ENCODE data around the gene ZNF431.
A peak's percentile ranks its signal among the peaks of the same experiment; 100 is the strongest.
"Not testable (repeated sequence)": the region's sequence is repeated elsewhere in the genome, so short reads cannot be mapped to it uniquely, and the experiment has no call there.

The ZNF431 gene

GRCh38 chr19:21128901-21129698, 12.7 kb upstream of the ZNF431 start:
- no peak for TF ChIP-seq CTCF (IDR thresholded peaks at IDR 0.05; ENCODE audit: insufficient read depth, low read depth, low read length, missing control alignments)
- no peak overlapping the region for H3K4me3 ChIP-seq (ENCODE audit: low read length)
- no peak for DNase-seq (ENCODE audit: low read depth)

- peak; percentile 75 for DNase-seq (ENCODE audit: low read depth)
- H3K4me3 ChIP-seq (ENCODE audit: low read length): no peak overlapping the region
- no peak for TF ChIP-seq CTCF (IDR thresholded peaks at IDR 0.05; ENCODE audit: insufficient read depth, low read depth, low read length, missing control alignments)
Observed at GRCh38 chr19:21130097-21130775, 11.6 kb upstream of the ZNF431 start.

- TF ChIP-seq CTCF (IDR thresholded peaks at IDR 0.05; ENCODE audit: insufficient read depth, low read depth, low read length, missing control alignments): no peak
- peak; percentile 35 for DNase-seq (ENCODE audit: low read depth)
- H3K4me3 ChIP-seq (ENCODE audit: low read length): no peak overlapping the region
Observed at GRCh38 chr19:21133633-21134032, 8.2 kb upstream of the ZNF431 start.

GRCh38 chr19:21134934-21135366, 6.9 kb upstream of the ZNF431 start:
- TF ChIP-seq CTCF (IDR thresholded peaks at IDR 0.05; ENCODE audit: insufficient read depth, low read depth, low read length, missing control alignments): no peak
- DNase-seq (ENCODE audit: low read depth): no peak
- H3K4me3 ChIP-seq (ENCODE audit: low read length): no peak overlapping the region

- no peak for TF ChIP-seq CTCF (IDR thresholded peaks at IDR 0.05; ENCODE audit: insufficient read depth, low read depth, low read length, missing control alignments)
- no peak for DNase-seq (ENCODE audit: low read depth)
- no peak overlapping the region for H3K4me3 ChIP-seq (ENCODE audit: low read length)
Observed at GRCh38 chr19:21135433-21135832, 6.4 kb upstream of the ZNF431 start.

GRCh38 chr19:21138130-21138529, 3.7 kb upstream of the ZNF431 start:
- no peak for DNase-seq (ENCODE audit: low read depth)
- H3K4me3 ChIP-seq (ENCODE audit: low read length): no peak overlapping the region
- no peak for TF ChIP-seq CTCF (IDR thresholded peaks at IDR 0.05; ENCODE audit: insufficient read depth, low read depth, low read length, missing control alignments)

GRCh38 chr19:21141006-21141405, 834 bp upstream of the ZNF431 start:
- DNase-seq (ENCODE audit: low read depth); H3K4me3 ChIP-seq (ENCODE audit: low read length): not testable (repeated sequence)
